GM19438 (cell line): ENCODE measurements around the gene BHLHE41.
A peak's percentile ranks its signal among the peaks of the same experiment; 100 is the strongest.

Source experiments
- ATAC-seq: cut with Tn5 transposase; IDR thresholded peaks from one replicate; pipeline ENCODE4 v1.9.1; 2021; ENCODE audit warnings: low read depth; ENCODE audit not compliant: unreplicated experiment

The BHLHE41 gene

DNA sequence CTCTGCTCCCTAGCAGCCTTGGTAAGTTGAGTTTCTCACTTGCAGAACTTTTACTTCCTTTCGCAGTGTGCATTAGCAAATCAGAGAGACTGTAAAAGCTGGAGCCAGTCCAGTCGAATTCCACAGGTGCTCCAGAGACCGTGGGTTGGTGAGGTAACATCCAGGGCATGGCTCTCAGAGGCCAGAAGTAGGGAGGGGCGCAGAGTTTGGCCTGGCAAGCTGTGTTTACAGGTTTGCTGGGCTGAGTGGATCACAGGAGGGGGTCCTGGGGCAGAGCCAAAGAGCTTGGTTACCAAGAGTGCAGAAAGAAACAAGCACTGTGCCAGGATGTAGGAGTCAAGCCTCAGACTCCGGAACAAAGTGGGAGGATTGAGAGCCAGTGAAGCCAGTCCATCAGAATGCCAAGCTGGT, 10.2 kb upstream of the BHLHE41 start:
- no peak for ATAC-seq

DNA sequence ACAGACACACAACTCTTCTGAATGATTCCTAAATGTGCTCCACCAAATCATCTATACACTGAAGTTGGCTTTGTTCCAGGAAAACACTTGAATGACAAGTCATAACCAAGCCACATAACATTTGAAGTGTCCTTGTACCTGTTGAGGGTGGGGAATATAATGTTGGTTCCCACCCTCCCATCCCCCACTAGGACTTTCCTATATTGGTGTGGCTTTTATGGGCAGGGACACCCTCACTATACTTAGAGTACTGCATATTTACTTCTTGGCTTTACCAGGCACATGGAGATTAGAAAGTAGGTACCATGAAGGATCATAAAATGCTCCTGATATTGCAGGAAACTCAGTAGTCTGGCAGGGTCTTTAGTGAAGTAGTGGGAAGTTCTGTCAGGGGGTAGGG, 9.7 kb upstream of the BHLHE41 start:
- ATAC-seq, result no peak

DNA sequence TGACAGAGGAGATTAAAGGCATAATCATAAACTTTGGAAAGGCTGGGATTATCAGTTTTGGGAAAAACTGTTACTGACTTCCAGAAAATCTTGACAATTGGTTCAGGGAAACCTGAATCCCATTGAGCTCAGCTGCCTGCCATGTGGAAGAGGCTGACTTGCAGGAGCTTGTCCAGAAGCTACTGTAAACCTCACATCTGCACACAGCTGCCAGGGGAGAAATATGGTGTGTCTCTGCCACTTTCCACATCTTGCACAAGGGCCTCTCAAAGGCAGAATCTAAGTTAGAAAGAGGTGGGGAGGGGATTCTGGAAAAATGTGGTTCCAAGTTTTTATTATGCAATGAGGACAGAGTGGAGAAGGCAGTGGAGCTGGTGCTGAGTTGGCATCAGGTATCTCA, 8.7 kb upstream of the BHLHE41 start:
- no peak for ATAC-seq

DNA sequence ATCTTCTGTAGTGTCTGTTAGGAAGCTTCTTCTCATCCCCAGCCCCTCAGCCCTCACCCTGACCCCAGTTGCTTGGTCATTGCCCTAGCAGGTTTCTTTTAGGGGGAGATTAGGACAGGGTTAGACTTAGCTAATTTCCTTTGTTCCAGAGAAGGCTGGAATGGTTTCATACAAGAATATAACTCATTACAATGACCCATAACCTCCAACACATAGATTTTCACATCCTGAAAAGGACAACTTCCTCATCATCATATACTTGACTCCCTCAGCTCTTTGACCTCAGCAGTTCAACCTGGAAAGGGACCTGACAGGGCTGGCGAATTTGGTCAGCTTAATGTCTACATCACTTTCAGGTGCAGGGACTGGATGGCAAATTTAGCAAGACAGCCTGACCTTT, 8.0 kb upstream of the BHLHE41 start:
- no peak for ATAC-seq

DNA sequence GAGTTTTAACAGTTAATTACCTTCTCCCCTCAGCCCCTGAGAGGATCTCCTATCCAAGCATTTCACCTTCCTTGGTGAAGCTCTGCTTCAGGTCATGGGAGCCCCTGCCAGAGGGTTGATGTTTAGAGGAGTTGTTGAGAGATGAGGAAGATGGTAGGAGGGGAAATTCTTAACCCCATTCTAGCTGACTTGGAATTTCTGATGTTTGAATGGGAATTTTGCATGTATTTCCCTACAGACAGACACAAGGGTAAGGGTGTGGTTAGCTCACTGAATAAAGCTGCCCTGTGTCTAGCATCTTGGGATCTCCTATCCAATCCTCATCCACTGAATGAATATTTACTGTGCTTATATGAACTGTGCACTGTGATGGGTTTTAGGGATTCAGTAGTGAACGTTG, 7.1 kb upstream of the BHLHE41 start:
- no peak for ATAC-seq

DNA sequence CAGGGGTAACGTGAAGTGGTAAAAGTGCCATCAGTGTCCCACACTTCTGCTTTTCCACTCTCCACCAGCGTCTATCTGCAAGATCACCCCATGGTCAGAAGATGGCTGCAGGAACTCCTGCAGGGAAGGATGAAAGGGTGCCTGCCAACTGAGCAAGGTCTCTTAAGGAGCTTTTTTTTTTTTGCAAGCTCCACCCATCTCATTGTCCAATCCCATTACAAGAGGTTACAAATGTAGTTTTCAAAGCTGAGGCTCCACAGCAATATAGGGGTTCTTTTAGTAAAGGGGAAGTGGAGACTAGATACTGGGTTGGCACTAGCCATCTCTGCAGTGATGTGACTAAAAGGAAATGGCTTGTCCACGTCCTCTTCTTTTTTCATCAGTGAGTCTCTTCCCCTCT, 5.9 kb upstream of the BHLHE41 start:
- no peak for ATAC-seq

DNA sequence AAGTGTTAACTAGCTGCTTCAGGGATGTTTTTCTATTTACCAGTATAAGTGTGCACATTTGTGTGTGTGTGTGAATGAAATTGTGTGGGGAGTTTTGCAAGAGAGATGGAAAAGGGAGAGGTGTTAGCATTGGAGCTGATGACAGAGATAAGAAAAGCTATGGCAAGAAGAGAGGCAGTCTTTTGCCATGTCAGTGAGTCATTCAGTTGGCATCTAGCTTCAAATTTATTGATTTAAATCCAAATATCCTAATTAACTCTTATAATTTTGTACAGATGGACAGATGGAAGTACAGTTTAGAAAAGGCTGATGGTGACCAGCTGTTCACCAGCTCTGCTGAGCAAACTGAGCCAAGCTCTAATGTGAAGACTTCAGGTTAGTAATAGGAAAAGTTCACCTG, 3.3 kb upstream of the BHLHE41 start:
- ATAC-seq, result no peak

DNA sequence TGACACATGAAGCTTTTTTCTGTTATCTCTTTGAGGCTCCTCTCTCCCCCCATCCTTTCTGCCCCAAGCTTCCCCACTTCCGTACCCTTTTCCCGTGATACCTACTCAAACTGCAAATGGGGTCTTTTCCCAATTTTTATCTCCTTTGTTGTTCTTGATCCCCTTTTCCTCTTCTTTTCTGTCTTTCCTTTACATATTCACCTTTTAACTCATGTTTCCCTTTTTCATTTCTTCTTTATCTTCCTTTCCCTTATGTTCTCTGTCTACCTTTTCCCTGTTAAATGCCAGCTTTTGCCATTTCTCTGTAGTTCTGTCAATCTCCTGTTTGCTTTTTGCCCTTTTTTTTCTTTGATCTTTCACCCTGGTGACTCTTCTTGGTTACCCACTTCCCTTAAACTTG, 2.6 kb upstream of the BHLHE41 start:
- no peak for ATAC-seq

DNA sequence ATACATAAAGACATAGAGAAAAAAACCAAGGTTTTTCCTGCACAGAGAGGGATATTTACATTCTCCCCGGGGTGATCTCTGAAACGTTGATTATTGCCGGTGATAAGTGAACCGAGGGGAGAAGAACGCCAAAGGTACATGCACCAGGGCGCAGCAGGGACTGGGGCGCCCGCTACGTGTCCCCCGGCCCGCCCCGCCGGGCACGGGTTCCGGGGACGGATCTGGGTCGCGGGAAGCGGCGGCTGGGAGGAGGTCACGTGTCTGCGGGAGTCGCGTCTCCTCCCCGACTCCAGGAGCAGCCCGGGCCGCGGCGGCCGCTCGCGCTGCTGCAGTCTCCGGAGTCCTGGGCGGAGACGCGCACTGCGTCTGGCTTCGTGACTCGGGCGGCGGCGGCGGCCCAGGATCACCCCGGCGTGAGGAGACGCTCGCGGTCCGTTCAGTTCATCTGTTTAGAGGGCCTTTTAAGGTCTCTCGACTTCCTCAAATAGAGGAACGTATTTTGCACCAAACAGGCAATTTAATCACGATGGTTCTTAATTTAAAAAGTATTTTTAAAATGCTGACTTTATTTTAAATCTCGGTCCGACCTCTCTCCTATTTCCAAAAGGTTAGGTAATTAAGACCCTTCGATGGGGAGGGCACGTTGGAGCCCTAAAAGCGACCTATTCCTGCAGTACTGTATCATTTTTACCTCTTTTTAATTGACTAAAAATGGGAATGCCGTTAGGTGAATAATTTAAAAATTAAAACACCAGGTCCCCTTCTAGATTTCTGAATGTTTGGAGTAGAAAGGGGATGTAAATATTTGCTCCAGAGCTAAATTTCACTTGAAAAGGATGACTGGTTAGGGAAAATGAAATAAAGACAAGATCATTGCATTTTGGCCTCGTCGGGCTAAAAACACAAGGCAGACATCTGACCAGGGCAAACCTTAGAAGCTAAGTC, 1.8 kb upstream of the BHLHE41 start:
- ATAC-seq, result peak; percentile 32

DNA sequence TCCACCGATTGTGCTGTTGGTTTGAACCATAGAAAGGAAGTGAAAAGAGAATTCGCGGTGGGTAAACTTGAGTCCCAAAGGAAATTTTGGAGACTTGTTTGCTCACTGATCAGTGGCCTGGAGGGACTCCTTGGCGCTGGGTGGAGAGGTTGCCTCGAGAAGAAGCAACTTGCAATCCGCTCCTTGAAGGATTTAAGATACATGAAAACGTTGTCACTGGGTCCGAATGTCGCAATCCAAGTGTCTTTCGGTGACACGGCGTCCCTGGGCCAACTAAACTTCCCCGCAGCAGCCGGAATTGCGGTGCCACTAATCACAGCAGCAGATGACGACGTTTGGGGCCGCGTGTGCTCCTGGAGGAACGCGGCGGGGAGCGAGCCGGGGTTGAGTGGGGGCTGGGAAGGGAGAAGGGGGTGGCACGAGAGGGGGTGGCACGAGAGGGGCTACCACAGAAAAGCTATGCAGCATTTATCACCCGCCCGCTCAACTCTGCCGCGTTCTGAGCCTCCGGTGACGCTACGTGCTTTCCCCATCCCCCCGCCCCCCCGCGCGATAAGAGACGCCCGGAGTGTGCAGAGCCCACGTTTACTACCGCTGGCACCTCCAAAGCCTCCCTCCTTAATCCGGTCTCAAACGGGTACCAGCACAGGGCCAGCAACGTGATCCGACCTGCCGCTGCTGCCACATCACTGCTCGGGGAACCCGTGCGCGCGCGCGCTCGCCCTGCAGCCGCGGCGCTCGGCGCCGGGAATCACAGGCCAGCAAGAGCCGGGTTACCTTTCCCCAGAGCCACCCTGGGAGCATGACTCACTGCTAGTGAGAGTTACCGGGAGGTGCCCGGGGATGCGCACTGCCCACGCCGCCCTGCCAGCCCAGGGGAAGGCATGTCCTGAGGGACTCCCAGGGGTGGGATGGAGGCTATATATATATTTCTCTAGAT, 833 bp upstream of the BHLHE41 start:
- ATAC-seq, result peak; percentile 34

DNA sequence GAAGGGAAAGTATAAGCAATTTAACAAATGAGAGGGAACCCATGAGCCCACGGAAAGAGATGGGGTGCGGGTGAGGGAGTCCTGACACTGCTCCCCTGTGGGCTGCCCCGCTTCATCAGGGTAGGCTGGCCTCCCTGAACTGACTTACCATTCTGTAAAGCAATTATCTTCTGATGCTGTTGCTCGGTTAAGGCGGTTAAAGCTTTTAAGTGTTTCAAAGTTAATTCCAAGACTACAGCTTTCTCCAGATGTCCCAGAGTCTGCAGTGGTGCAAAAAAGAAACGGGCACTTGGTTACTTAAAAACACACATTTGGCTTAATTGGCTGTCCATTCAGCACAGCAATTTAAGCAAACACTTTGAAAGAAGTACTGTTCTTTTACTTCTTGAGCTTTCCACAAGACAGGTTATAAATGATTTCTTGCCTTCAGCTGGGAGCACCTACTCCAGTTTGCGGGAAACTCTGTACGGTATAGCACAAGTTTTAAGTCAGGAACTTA, 1.3 kb downstream of the BHLHE41 start:
- no peak for ATAC-seq

DNA sequence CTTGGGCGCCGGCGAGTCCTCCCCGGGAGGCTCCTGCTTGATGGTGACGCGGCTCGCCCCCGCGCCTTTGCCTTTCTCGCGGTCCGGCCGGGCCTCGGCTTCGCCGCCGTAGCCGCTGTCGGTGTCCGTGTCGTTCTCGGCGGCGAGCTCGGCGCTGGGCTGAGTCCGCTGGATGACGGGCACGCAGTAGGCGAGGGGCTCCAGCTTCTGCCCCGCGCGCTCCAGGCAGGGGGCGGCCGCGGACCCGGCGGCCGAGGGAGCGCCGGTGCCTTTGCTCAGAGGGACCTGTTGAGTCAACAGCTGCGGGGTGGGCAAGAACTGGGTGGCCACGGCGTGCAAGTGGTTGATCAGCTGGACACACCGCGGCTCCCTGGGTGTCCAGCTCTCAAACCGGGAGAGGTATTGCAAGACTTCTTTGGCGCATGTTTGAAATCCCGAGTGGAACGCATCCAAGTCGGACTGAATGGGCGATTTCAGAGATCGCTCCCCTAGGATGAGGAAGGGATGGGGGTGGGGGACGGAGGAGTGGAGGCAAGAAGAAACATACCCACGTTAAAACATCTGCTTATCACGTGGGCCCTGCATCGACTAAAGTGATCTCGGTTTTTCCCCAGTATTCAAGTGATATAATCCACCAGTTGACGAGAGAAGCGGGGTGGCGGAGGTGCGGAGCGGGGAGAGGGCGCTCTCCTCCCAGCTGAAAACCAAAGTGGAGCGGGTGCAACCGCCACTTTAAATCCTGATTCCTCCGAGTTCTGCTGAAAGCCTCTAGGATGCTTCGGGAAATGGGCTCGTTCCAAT, 2.0 kb downstream of the BHLHE41 start:
- ATAC-seq, result no peak

DNA sequence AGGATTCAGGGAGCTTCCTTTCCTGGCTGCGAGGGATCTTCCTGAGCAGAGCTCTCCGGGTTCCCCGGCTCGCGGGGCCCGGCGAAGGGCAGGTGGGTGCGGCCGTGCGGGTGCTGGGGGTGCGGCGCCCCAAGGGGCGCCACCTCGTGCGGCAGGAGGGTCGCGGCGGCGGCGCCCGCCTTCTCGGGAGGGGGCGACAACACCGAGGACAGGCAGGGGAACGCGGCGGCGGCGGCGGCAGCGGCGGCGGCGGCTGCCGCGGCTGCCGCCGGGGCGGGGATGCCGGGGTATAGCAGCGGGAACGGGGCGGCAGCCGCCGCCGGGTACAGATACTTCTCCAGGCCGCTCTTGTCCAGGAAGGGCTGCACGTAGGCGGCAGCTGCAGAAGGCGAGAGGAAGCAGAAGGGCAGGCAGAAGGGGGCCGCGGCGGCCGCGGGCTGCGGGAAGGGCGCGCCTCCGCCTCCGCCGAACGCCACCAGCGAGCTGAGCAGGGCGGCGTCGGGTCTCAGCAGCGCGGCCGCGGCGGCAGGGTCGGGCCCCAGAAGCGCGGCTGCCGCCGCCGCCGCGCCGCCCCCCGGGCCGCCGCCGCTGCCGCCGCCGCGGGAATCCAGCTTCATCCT, 2.7 kb downstream of the BHLHE41 start:
- ATAC-seq, result no peak

DNA sequence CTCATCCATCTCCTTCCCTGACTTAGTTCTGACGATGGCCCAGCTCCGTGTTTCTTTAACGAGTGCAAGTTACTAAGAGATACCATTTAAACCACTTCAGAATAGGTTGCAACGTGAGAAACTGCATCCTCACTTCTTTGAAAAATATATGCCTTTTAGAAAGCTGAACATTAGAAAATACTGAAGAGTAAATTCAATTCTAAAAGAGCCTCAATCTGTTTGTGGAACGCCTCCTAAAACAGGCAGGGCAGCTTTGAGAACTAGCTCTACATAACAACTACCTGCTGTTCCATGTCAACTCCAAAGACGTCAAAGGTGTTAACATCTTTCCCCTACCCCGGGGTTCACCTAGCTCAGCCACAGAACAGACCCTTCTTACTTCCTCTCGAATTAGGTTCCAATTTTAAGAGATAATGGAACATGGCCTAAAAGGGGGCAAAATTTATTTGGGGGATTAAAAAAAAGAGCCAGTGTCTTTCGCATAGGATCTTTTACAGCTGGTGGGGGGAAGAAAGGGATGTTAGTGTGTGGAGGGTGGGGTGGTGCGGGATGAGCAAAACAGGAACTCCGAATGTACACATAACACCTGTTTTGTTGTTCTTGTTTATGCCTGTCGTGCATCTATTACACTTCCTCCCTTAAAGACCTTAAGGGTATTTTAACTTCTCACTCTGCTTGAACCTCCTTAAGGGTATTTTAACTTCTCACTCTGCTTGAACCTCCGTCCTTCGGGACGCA, 3.3 kb downstream of the BHLHE41 start:
- ATAC-seq, result no peak

DNA sequence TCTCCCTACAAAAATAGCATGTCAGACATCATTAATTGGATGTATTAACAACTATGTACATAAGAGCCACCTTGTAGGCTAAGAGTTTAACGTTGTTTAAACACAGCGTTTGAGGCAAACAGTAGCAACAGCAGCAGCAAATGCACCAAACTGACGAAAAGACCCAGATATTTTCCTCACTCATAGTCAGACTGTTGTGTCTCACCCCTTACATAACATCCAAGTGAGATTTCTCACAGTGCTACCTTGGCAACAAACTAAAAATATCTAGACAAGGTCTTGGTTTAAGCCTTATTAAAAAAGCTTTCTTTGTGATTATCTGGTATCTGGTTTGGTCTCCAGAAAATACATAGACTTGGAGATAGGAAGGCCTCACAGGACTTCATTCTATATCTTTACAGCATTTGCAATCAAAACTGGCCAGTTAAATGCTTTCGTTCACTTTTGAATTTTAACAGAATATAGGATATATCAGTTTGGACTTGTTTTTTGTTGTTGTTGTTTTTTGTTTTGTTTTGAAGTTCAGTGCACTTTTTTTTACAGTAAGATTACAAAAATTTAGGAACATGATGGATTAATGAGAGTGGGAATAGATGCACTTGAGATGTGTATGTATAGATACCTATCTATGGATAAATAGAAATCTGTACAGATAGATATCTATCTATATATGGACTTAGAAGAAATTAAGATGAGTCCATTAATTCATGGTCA, 4.1 kb downstream of the BHLHE41 start:
- ATAC-seq, result no peak

DNA sequence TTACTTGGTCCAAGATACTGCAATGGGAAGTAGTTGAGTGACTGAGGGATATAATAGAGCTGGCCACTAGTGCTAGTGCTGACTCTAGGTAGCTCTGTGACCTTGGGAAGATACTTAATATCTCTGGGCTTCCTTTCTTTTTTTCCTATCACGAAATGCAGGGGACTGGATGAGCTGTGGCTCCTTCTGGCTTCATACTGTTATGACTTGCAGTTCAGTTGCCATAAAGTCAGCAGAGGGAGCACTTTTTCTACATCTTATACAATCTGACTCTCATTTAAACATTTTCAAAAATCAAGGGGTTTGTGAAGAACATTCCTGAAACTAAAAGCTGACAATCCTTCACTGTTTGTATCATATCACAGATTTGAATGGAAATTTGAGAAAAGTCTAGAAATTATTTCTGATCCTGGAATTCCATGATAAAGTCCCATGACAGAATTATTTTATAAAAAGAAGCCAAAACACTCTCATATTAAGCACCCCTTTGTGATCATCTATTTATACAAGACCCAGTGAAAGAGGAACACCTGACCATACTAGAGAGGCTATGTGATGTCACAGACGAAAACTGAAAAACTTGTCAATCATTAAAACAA, 5.3 kb downstream of the BHLHE41 start:
- ATAC-seq, result peak; percentile 35

DNA sequence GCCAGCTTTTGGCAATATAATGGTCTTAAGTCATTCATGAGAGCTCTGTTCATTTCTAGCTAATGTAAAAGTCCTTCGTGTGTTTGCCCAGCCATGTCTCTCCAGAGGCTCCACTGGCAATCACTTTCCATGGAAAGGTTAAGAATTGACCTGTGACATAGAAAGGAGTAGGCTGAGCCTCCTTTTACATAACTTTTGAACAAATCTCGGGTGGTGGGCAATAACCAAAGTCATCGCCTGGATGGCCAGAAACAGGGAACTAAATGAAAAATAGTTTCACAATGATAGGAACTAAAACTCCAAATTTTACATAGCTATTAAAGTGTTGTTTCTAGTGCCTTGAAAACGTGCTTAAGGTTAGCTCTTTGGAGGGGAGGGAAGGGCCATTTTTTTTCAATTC, 6.5 kb downstream of the BHLHE41 start:
- no peak for ATAC-seq
